NCI-H510A treated with DMSO at 0.1 percent for 48 hours (cell line): Measurements from ENCODE around the gene MBOAT1.

ENCODE experiments used
- DNase-seq: peaks from one replicate; lab custom pipeline; 2025; lab: John Stamatoyannopoulos, UW

Gene MBOAT1

GRCh38 chr6:20234136-20234535 is 21.9 kb upstream of the MBOAT1 start:
- DNase-seq, result no peak

- no peak for DNase-seq
Measured at GRCh38 chr6:20233007-20233730, 20.9 kb upstream of the MBOAT1 start.

GRCh38 chr6:20232188-20232587 is 19.9 kb upstream of the MBOAT1 start:
- no peak for DNase-seq

GRCh38 chr6:20230401-20231119 is 18.3 kb upstream of the MBOAT1 start:
- DNase-seq, result no peak

GRCh38 chr6:20229881-20230280 is 17.6 kb upstream of the MBOAT1 start:
- DNase-seq, result no peak

GRCh38 chr6:20227350-20227749 is 15.1 kb upstream of the MBOAT1 start:
- DNase-seq, result no peak

- no peak for DNase-seq
Measured at GRCh38 chr6:20223141-20223540, 10.9 kb upstream of the MBOAT1 start.

- no peak for DNase-seq
Measured at GRCh38 chr6:20221421-20221820, 9.2 kb upstream of the MBOAT1 start.

- DNase-seq, result no peak
Measured at GRCh38 chr6:20220359-20220758, 8.1 kb upstream of the MBOAT1 start.

- no peak for DNase-seq
Measured at GRCh38 chr6:20217891-20218290, 5.6 kb upstream of the MBOAT1 start.

- no peak for DNase-seq
Measured at GRCh38 chr6:20217324-20217855, 5.1 kb upstream of the MBOAT1 start.

GRCh38 chr6:20215310-20215709 is 3.0 kb upstream of the MBOAT1 start:
- DNase-seq, result no peak

- peak; percentile 47 for DNase-seq
Measured at GRCh38 chr6:20213271-20213798, 1.1 kb upstream of the MBOAT1 start.

GRCh38 chr6:20211941-20212391 is 303 bp downstream of the MBOAT1 start:
- DNase-seq, result peak; percentile 84

- DNase-seq, result peak; percentile 51
Measured at GRCh38 chr6:20211037-20211940, 980 bp downstream of the MBOAT1 start.

GRCh38 chr6:20210158-20210557 is 2.1 kb downstream of the MBOAT1 start:
- DNase-seq, result no peak

- DNase-seq, result no peak
Measured at GRCh38 chr6:20208687-20209378, 3.4 kb downstream of the MBOAT1 start.

- no peak for DNase-seq
Measured at GRCh38 chr6:20207088-20207418, 5.2 kb downstream of the MBOAT1 start.

GRCh38 chr6:20205722-20206161 is 6.5 kb downstream of the MBOAT1 start:
- DNase-seq, result no peak

- no peak for DNase-seq
Measured at GRCh38 chr6:20204512-20204894, 7.8 kb downstream of the MBOAT1 start.
